Tibial nerve (tissue), 3 donors: ENCODE measurements around the gene SUCO.

ENCODE experiments used
- POLR2A ChIP-seq, 2 donors: fragments of 450-650 bp; IDR thresholded peaks; one replicate each; pipeline ENCODE4 v1.6.1; 2017; ENCODE audit warnings: antibody characterized with exemption in 2 of 2, mild to moderate bottlenecking in 2 of 2, moderate library complexity in 2 of 2
- TF ChIP-seq, protein P1 (sequence below), 5 experiments: fragments of 200-600 bp in 3 of 5; fragments of 450-650 bp in 2 of 5; sonication (generic) in 3 of 5; IDR thresholded peaks; one replicate each; pipeline ENCODE4 v1.5.1; 2016 to 2019; ENCODE audit warnings: antibody characterized with exemption in 5 of 5, mild to moderate bottlenecking in 3 of 5, moderate library complexity in 2 of 5

DNA sequence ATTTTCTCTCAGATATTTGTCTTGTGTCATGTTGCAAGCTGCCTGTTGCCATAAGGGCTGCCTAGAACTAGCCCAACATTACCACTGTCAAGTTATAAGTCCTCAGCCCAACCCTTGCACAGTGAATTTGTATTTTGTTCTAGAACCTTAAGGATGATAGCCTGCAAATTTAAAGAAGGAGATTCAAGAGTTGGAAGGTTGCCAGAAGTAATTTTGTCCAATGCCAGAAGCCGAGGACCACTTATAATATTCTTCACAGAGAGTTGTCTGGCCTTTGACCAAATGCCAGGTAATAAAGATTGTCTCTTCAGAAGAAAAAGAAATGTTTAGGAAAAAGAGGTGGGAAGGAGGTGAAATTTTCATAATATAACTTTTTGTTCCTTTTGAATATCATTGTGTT is 40.5 kb upstream of the SUCO start:
- TF ChIP-seq, protein P1, sequence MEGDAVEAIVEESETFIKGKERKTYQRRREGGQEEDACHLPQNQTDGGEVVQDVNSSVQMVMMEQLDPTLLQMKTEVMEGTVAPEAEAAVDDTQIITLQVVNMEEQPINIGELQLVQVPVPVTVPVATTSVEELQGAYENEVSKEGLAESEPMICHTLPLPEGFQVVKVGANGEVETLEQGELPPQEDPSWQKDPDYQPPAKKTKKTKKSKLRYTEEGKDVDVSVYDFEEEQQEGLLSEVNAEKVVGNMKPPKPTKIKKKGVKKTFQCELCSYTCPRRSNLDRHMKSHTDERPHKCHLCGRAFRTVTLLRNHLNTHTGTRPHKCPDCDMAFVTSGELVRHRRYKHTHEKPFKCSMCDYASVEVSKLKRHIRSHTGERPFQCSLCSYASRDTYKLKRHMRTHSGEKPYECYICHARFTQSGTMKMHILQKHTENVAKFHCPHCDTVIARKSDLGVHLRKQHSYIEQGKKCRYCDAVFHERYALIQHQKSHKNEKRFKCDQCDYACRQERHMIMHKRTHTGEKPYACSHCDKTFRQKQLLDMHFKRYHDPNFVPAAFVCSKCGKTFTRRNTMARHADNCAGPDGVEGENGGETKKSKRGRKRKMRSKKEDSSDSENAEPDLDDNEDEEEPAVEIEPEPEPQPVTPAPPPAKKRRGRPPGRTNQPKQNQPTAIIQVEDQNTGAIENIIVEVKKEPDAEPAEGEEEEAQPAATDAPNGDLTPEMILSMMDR (IDR thresholded peaks at IDR 0.05) = no peak
- no peak for TF ChIP-seq POLR2A (IDR thresholded peaks at IDR 0.05)
